Measurements from ENCODE around the gene ZGLP1.
A peak's percentile ranks its signal among the peaks of the same experiment; 100 is the strongest.

The ZGLP1 gene

DNA sequence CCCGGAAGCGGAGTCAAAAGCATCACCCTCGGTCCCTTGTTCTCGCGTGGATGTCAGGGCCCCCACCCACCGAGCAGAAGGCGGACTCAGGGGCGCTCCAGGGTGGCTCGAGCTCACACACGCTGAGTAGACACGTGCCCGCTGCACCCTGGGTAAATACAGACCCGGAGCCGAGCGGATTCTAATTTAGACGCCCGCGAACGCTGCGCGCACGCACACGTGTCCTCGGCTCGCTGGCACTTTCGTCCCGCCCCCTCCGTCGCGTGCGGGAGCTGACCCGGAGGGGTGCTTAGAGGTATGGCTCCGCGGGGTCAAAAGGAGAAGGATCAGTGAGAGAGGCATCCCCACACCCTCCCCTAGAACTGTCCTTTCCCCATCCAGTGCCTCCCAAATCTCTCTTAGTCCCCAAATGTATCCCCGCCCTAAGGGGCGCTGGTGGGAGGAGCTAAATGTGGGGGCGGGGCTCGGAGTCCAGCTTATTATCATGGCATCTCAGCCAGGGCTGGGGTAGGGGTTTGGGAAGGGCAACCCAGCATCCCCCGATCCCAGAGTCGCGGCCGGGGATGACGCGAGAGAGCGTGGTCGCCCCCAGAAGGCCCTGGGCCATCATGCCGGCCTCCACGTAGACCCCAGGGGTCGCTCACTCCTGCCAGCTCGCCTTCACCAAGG lies 20.3 kb downstream of the ZGLP1 start:
- DNase-seq (ENCODE audit: low read depth, low spot score), result no peak
- H3K4me3 ChIP-seq (ENCODE audit: low read depth, low read length), result peak overlapping the region; percentile 13
- TF ChIP-seq, protein P1, sequence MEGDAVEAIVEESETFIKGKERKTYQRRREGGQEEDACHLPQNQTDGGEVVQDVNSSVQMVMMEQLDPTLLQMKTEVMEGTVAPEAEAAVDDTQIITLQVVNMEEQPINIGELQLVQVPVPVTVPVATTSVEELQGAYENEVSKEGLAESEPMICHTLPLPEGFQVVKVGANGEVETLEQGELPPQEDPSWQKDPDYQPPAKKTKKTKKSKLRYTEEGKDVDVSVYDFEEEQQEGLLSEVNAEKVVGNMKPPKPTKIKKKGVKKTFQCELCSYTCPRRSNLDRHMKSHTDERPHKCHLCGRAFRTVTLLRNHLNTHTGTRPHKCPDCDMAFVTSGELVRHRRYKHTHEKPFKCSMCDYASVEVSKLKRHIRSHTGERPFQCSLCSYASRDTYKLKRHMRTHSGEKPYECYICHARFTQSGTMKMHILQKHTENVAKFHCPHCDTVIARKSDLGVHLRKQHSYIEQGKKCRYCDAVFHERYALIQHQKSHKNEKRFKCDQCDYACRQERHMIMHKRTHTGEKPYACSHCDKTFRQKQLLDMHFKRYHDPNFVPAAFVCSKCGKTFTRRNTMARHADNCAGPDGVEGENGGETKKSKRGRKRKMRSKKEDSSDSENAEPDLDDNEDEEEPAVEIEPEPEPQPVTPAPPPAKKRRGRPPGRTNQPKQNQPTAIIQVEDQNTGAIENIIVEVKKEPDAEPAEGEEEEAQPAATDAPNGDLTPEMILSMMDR (IDR thresholded peaks at IDR 0.05; ENCODE audit: low read depth, low read length), result no peak
- in situ Hi-C loops (cut with HindIII; ENCODE audit: low sequenced_read_pairs), result no loop called here

DNA sequence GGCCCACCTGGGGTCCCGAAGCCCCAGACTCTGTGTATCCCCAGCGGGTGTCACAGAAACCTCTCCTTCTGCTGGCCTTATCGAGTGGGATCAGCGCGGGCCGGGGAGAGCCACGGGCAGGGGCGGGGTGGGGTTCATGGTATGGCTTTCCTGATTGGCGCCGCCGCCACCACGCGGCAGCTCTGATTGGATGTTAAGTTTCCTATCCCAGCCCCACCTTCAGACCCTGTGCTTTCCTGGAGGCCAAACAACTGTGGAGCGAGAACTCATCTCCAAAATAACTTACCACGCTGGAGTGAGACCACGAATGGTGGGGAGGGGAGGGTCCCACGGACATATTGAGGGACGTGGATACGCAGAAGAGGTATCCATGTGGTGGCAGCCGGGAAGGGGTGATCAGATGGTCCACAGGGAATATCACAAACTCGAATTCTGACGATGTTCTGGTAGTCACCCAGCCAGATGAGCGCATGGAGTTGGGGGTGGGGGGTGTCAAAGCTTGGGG lies 20.9 kb downstream of the ZGLP1 start:
- peak overlapping the region; percentile 13 for H3K4me3 ChIP-seq (ENCODE audit: low read depth, low read length)
- TF ChIP-seq, protein P1 (IDR thresholded peaks at IDR 0.05; ENCODE audit: low read depth, low read length), result no peak
- DNase-seq (ENCODE audit: low read depth, low spot score), result no peak
- in situ Hi-C loops (cut with HindIII; ENCODE audit: low sequenced_read_pairs), result no loop called here

DNA sequence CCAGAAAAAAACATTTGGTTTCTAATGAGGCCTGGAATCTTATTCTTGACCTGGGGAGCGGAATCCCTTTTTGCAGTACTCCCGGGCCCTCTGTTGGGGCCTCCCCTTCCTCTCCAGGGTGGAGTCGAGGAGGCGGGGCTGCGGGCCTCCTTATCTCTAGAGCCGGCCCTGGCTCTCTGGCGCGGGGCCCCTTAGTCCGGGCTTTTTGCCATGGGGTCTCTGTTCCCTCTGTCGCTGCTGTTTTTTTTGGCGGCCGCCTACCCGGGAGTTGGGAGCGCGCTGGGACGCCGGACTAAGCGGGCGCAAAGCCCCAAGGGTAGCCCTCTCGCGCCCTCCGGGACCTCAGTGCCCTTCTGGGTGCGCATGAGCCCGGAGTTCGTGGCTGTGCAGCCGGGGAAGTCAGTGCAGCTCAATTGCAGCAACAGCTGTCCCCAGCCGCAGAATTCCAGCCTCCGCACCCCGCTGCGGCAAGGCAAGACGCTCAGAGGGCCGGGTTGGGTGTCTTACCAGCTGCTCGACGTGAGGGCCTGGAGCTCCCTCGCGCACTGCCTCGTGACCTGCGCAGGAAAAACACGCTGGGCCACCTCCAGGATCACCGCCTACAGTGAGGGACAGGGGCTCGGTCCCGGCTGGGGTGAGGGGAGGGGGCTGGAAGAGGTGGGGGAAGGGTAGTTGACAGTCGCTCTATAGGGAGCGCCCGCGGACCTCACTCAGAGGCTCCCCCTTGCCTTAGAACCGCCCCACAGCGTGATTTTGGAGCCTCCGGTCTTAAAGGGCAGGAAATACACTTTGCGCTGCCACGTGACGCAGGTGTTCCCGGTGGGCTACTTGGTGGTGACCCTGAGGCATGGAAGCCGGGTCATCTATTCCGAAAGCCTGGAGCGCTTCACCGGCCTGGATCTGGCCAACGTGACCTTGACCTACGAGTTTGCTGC lies 22.5 kb downstream of the ZGLP1 start, which contains the start of gene ICAM4:
TSS of gene ICAM4 (plus strand) at position 153 of the 935 bp plus-strand sequence. CDS start at position 211, 58 bp downstream.
- in situ Hi-C loops (cut with HindIII; ENCODE audit: low sequenced_read_pairs), result no loop called here
- H3K4me3 ChIP-seq (ENCODE audit: low read depth, low read length), result no peak within 1 kb of the TSS
- DNase-seq (ENCODE audit: low read depth, low spot score), result no peak

DNA sequence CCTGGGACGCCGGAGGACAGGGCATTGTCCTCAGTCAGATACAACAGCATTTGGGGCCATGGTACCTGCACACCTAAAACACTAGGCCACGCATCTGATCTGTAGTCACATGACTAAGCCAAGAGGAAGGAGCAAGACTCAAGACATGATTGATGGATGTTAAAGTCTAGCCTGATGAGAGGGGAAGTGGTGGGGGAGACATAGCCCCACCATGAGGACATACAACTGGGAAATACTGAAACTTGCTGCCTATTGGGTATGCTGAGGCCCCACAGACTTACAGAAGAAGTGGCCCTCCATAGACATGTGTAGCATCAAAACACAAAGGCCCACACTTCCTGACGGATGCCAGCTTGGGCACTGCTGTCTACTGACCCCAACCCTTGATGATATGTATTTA lies 24.2 kb downstream of the ZGLP1 start:
- in situ Hi-C loops (cut with HindIII; ENCODE audit: low sequenced_read_pairs), result no loop called here
- TF ChIP-seq, protein P1 (IDR thresholded peaks at IDR 0.05; ENCODE audit: low read depth, low read length), result no peak
- no peak overlapping the region for H3K4me3 ChIP-seq (ENCODE audit: low read depth, low read length)
- no peak for DNase-seq (ENCODE audit: low read depth, low spot score)

More for the DNA sequence above, 22.5 kb downstream of the ZGLP1 start, which contains the start of gene ICAM4:
- TF ChIP-seq, protein P1 (IDR thresholded peaks at IDR 0.05; ENCODE audit: low read depth, low read length), result no peak

DNA sequence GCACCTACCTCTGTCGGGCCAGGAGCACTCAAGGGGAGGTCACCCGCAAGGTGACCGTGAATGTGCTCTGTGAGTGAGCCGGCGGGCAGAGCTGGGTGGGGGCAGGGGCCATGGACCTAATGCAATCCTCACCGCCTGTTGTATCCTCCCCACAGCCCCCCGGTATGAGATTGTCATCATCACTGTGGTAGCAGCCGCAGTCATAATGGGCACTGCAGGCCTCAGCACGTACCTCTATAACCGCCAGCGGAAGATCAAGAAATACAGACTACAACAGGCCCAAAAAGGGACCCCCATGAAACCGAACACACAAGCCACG lies 24.7 kb downstream of the ZGLP1 start:
- no peak overlapping the region for H3K4me3 ChIP-seq (ENCODE audit: low read depth, low read length)
- no peak for DNase-seq (ENCODE audit: low read depth, low spot score)
- in situ Hi-C loops (cut with HindIII; ENCODE audit: low sequenced_read_pairs), result no loop called here
- TF ChIP-seq, protein P1 (IDR thresholded peaks at IDR 0.05; ENCODE audit: low read depth, low read length), result no peak

DNA sequence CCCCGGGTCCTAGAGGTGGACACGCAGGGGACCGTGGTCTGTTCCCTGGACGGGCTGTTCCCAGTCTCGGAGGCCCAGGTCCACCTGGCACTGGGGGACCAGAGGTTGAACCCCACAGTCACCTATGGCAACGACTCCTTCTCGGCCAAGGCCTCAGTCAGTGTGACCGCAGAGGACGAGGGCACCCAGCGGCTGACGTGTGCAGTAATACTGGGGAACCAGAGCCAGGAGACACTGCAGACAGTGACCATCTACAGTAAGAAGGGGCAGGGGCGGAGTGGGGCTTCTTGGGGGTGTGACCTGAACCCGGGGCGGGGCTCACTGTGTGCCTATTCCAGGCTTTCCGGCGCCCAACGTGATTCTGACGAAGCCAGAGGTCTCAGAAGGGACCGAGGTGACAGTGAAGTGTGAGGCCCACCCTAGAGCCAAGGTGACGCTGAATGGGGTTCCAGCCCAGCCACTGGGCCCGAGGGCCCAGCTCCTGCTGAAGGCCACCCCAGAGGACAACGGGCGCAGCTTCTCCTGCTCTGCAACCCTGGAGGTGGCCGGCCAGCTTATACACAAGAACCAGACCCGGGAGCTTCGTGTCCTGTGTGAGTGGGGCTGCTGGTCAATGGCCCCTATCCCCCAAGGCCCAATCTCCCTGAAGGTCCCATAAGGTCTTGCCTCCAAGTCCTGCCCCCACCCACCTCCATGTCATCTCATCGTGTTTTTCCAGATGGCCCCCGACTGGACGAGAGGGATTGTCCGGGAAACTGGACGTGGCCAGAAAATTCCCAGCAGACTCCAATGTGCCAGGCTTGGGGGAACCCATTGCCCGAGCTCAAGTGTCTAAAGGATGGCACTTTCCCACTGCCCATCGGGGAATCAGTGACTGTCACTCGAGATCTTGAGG lies 25.3 kb downstream of the ZGLP1 start:
- TF ChIP-seq, protein P1 (IDR thresholded peaks at IDR 0.05; ENCODE audit: low read depth, low read length), result no peak
- in situ Hi-C loops (cut with HindIII; ENCODE audit: low sequenced_read_pairs), result no loop called here
- no peak overlapping the region for H3K4me3 ChIP-seq (ENCODE audit: low read depth, low read length)

More for the DNA sequence above, 25.3 kb downstream of the ZGLP1 start:
- DNase-seq (ENCODE audit: low read depth, low spot score), result no peak
